OCI-LY7 (cell line): ENCODE measurements around the gene EEF1A2. TPM values are rescaled to one million over a fixed set of nuclear protein-coding genes. Genes with fewer than 3 reads are reported as not detected.

Source experiments
- BruUV-seq: library from RNA; stranded (reverse); fragments of 400-500 nt; replicated peaks from 2 replicates; lab custom pipeline; 2021; lab: Mats Ljungman, UMichigan
- CTCF ChIA-PET: fragments of 300-600 bp; sonication (Branson Sonifier 250); formaldehyde crosslinking; loops from one replicate; lab custom pipeline; 2022; ENCODE audit warnings: antibody characterized with exemption; ENCODE audit not compliant: unreplicated experiment; lab: Charles Lee
- POLR2A ChIA-PET: fragments of 300-600 bp; sonication (Branson Sonifier 250); formaldehyde crosslinking; loops from one replicate; lab custom pipeline; 2022; ENCODE audit warnings: antibody characterized with exemption; lab: Charles Lee
- DNase-seq: peaks from one replicate; pipeline ENCODE4 v3.0.0-alpha.2; 2015; ENCODE audit warnings: low spot score
- H2AFZ ChIP-seq: fragments of 200-600 bp; sonication (generic), shearing (Covaris generic); 2 replicates; pipeline ENCODE4 v1.6.1; 2014; ENCODE audit warnings: mild to moderate bottlenecking, antibody characterized with exemption, low read length, moderate library complexity
- H3K27ac ChIP-seq: fragments of 200-600 bp; sonication (generic); 2 replicates; pipeline ENCODE4 v1.5.1; 2014; ENCODE audit warnings: mixed run types, low read depth, mild to moderate bottlenecking, moderate library complexity, low read length, inconsistent platforms; ENCODE audit not compliant: poor library complexity, severe bottlenecking
- H3K36me3 ChIP-seq: fragments of 200-600 bp; sonication (generic); 2 replicates; pipeline ENCODE4 v1.6.1; 2014; ENCODE audit warnings: mild to moderate bottlenecking, antibody characterized with exemption, low read length, moderate library complexity, mixed read lengths; ENCODE audit not compliant: insufficient read depth
- H3K4me1 ChIP-seq: fragments of 200-600 bp; sonication (generic); 2 replicates; pipeline ENCODE4 v1.5.1; 2014; ENCODE audit warnings: mild to moderate bottlenecking, low read length; ENCODE audit not compliant: insufficient read depth, poor library complexity, severe bottlenecking
- H3K4me2 ChIP-seq: fragments of 200-600 bp; sonication (generic); 2 replicates; pipeline ENCODE4 v1.6.1; 2014; ENCODE audit warnings: mild to moderate bottlenecking, low read length
- H3K4me3 ChIP-seq: fragments of 200-600 bp; sonication (generic); 2 replicates; pipeline ENCODE4 v1.5.1; 2014; ENCODE audit warnings: mild to moderate bottlenecking, low read depth, low read length; ENCODE audit not compliant: poor library complexity, severe bottlenecking
- H3K79me2 ChIP-seq: fragments of 200-600 bp; sonication (generic); 2 replicates; pipeline ENCODE4 v1.6.1; 2016; ENCODE audit warnings: low read depth, mild to moderate bottlenecking, low read length, moderate library complexity, mixed read lengths; ENCODE audit not compliant: insufficient read depth
- H3K9me2 ChIP-seq: fragments of 200-600 bp; sonication (generic); 2 replicates; pipeline ENCODE4 v1.6.1; 2016; ENCODE audit warnings: mild to moderate bottlenecking, low read length, mixed read lengths; ENCODE audit not compliant: insufficient read depth
- H3K9me3 ChIP-seq: fragments of 200-600 bp; sonication (generic); 2 replicates; pipeline ENCODE4 v1.6.1; 2014; ENCODE audit warnings: mild to moderate bottlenecking, mixed run types, low read length, mixed read lengths
- H4K20me1 ChIP-seq: fragments of 200-600 bp; sonication (generic); 2 replicates; pipeline ENCODE4 v1.6.1; 2014; ENCODE audit warnings: mild to moderate bottlenecking, antibody characterized with exemption, low read length, moderate library complexity, mixed read lengths; ENCODE audit not compliant: insufficient read depth
- EZH2phosphoT487 ChIP-seq: fragments of 200-600 bp; sonication (generic); IDR thresholded peaks from 2 replicates; pipeline ENCODE4 v1.6.1; 2018; ENCODE audit warnings: low read depth, borderline replicate concordance, mild to moderate bottlenecking, mixed run types, antibody characterized with exemption, low read length, moderate library complexity, mixed read lengths
- intact Hi-C: fragments of 100-400 bp; cut with micrococcal nuclease; formaldehyde crosslinking; loops from one replicate; pipeline ENCODE4 v1.10.0; 2022; ENCODE audit not compliant: unreplicated experiment
- total RNA-seq, 2 experiments: library from RNA; depleted of rRNA in 1 of 2; stranded (reverse); fragments of >200 nt in 1 of 2; shearing (Covaris generic) in 1 of 2; gene quantifications; 2 replicates each; pipeline ENCODE4 v1.2.3, GENCODE V29; 2014 to 2022
- TF ChIP-seq, protein P1 (sequence below): fragments of 200-600 bp; sonication (generic); conservative IDR thresholded peaks from 2 replicates; pipeline ENCODE4 v1.5.1; 2014; ENCODE audit warnings: mild to moderate bottlenecking, antibody characterized with exemption, low read length, moderate library complexity, mixed read lengths

EEF1A2 gene
- total RNA-seq, 2 experiments from 2014 or later, result 0.22 TPM; not detected in 1

DNA sequence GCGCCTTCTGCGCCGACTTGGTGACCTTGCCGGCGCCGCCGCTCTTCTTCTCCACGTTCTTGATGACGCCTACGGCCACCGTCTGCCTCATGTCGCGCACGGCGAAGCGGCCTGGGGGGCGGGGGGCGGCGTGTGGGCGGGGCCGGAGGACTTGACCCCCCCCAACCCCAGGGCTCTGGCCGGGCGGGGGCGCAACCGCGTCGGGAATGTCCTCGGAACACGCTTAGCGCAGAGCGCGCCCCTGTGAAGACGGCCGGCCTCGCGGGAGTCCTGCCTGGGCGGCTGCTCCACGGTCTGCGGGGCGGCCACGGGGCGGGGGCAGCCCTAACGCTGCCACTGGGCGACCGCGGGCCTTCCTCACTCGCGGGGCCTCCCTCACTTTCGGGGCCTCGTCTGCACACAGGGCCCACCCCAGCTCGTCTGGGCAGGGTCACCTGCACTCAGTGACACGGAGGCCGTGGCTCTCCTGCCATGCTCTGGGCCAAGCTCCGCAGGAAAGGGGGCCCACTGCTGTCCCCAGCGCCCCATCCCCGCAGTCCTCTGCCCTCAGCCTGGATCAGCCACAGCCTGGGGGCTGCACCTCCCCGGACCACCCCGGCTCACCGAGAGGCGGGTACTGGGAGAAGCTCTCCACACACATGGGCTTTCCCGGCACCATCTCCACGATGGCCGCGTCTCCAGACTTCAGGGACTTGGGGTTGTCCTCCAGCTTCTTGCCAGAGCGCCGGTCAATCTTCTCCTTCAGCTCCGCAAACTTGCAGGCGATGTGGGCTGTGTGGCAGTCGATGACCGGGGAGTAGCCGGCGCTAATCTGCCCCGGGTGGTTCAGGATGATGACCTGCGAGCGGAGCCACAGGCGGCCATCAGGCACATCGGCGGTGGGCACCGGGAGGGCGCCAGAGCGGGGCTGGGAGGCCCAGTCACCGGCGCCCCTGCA, 10.3 kb downstream of the EEF1A2 start:
- no peaks in the 10 kb centered on the region for H3K36me3 ChIP-seq
- H3K4me3 ChIP-seq, result no peak overlapping the region
- no peaks in the 10 kb centered on the region for H4K20me1 ChIP-seq
- H3K27ac ChIP-seq, result no peak overlapping the region
- no peak overlapping the region for H3K4me2 ChIP-seq
- H2AFZ ChIP-seq, result no peak overlapping the region
- POLR2A ChIA-PET, result no interaction called here
- CTCF ChIA-PET, result no interaction called here
- DNase-seq, result no peak
- intact Hi-C loops, result no loop called here
- TF ChIP-seq EZH2phosphoT487, result no peak
- TF ChIP-seq, protein P1, sequence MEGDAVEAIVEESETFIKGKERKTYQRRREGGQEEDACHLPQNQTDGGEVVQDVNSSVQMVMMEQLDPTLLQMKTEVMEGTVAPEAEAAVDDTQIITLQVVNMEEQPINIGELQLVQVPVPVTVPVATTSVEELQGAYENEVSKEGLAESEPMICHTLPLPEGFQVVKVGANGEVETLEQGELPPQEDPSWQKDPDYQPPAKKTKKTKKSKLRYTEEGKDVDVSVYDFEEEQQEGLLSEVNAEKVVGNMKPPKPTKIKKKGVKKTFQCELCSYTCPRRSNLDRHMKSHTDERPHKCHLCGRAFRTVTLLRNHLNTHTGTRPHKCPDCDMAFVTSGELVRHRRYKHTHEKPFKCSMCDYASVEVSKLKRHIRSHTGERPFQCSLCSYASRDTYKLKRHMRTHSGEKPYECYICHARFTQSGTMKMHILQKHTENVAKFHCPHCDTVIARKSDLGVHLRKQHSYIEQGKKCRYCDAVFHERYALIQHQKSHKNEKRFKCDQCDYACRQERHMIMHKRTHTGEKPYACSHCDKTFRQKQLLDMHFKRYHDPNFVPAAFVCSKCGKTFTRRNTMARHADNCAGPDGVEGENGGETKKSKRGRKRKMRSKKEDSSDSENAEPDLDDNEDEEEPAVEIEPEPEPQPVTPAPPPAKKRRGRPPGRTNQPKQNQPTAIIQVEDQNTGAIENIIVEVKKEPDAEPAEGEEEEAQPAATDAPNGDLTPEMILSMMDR, result no peak
- H3K4me1 ChIP-seq, result no peaks in the 10 kb centered on the region
- no peaks in the 10 kb centered on the region for H3K9me2 ChIP-seq
- no TSS peak for BruUV-seq
- no peaks in the 10 kb centered on the region for H3K9me3 ChIP-seq
- H3K79me2 ChIP-seq, result no peaks in the 10 kb centered on the region

DNA sequence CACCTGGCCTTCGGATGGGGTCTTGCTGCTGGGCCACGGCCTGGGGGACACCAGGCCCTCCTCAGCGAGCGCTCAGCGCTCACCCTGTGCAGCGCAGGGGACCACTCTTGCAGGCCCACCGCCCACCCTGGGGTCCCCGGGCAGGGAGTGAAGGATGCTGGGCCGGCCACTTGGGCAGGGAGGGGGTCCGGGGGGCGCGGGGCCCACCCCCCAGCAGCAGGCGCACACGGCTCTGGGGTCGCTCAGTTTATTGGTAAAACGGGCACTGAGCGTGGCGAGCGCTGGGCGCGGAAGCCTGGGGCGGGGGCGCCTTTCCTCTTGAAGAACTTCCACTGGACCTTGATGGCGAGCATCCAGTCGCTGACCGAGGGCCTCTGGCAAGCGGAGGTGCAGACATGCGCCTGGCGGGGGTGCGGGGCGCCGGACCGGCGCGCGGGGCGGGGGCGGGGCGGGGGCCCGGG, 11.1 kb downstream of the EEF1A2 start:
- no peak overlapping the region for H3K4me3 ChIP-seq
- H3K36me3 ChIP-seq, result no peaks in the 10 kb centered on the region
- H3K79me2 ChIP-seq, result no peaks in the 10 kb centered on the region
- BruUV-seq, result no TSS peak
- no peak overlapping the region for H2AFZ ChIP-seq
- H3K9me2 ChIP-seq, result no peaks in the 10 kb centered on the region
- no peaks in the 10 kb centered on the region for H4K20me1 ChIP-seq
- no peaks in the 10 kb centered on the region for H3K9me3 ChIP-seq
- DNase-seq, result no peak
- ChIA-PET CTCF (no interaction called here), POLR2A (no interaction called here)
- TF ChIP-seq, protein P1, result no peak
- TF ChIP-seq EZH2phosphoT487, result no peak
- H3K4me1 ChIP-seq, result no peaks in the 10 kb centered on the region
- no peak overlapping the region for H3K4me2 ChIP-seq
- H3K27ac ChIP-seq, result no peak overlapping the region
- intact Hi-C loops, result no loop called here
